HG03457 (cell line): ENCODE data around the gene SF3B2.
"Not testable (repeated sequence)": the region's sequence is repeated elsewhere in the genome, so short reads cannot be mapped to it uniquely, and the experiment has no call there.

Experiments
- ATAC-seq: cut with Tn5 transposase; IDR thresholded peaks from one replicate; pipeline ENCODE4 v1.9.1; 2021; ENCODE audit warnings: moderate number of reproducible peaks; ENCODE audit not compliant: unreplicated experiment

The SF3B2 gene

GRCh38 chr11:66104057-66104638 lies 52.0 kb downstream of the SF3B2 start:
- no peak for ATAC-seq

GRCh38 chr11:66106786-66107599 lies 54.8 kb downstream of the SF3B2 start:
- ATAC-seq, result no peak

GRCh38 chr11:66107600-66108510 lies 55.7 kb downstream of the SF3B2 start:
- ATAC-seq, result no peak

GRCh38 chr11:66109294-66109693 lies 57.1 kb downstream of the SF3B2 start:
- ATAC-seq, result no peak

GRCh38 chr11:66111158-66111557 lies 59.0 kb downstream of the SF3B2 start:
- ATAC-seq, result no peak

- ATAC-seq, result no peak
These were observed 59.9 kb downstream of the SF3B2 start for GRCh38 chr11:66112041-66112491.

GRCh38 chr11:66112601-66113499 lies 60.7 kb downstream of the SF3B2 start:
- no peak for ATAC-seq

- ATAC-seq, result not testable (repeated sequence)
These were observed 62.8 kb downstream of the SF3B2 start for GRCh38 chr11:66114957-66115356.

GRCh38 chr11:66115638-66116301 lies 63.6 kb downstream of the SF3B2 start:
- ATAC-seq, result no peak

GRCh38 chr11:66116576-66117361 lies 64.6 kb downstream of the SF3B2 start:
- ATAC-seq, result no peak

- no peak for ATAC-seq
These were observed 66.7 kb downstream of the SF3B2 start for GRCh38 chr11:66118847-66119246.
